Frontal cortex (tissue), 4 donors: Measurements from ENCODE around the gene C1QTNF2. TPM values are rescaled to one million over a fixed set of nuclear protein-coding genes. Genes with fewer than 3 reads are reported as not detected.

ENCODE experiments used
- DNase-seq, 2 donors: peaks; one replicate each; pipeline ENCODE4 v3.0.0; 2012; ENCODE audit warnings: low spot score in 2 of 2
- FAIRE-seq: peaks from 2 replicates; lab custom pipeline; 2012; peaks lifted over from hg19 to GRCh38; lab: Jason Lieb, UNC
- total RNA-seq: library from RNA; depleted of rRNA; stranded (reverse); fragments of >200 nt; gene quantifications from one replicate; pipeline ENCODE4 v1.2.3, GENCODE V29; 2014
- donor health status: control.
- donor health status: control.
- donor health status: control.

The C1QTNF2 gene
- total RNA-seq, 1 donor from 2014 or later: 2.0 TPM

- FAIRE-seq (no peak), DNase-seq (no peak)
These were observed 5.3 kb upstream of the C1QTNF2 start for GRCh38 chr5:160375701-160376100.

GRCh38 chr5:160375166-160375565, 4.7 kb upstream of the C1QTNF2 start:
- no peak for DNase-seq
- FAIRE-seq: no peak

DNA sequence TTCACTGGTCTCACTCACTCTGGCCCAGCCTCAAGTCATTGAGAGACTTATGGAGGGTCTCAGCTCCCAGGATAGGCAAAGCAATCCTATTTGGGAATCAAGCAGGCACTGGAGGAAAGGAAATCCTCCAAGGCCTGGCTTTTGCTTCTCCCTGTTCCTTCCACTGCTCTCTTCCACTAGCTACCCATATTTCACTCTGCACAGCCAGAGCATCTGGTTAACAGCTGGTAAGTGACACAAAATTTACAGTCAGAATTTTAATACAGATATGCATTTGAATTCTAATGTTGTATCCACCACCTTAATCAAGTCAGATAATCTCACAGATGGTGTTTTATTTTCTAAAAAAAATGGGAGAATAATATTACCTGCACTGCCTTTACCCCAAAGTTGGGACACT, 868 bp upstream of the C1QTNF2 start:
- no peak for DNase-seq
- FAIRE-seq: no peak

DNA sequence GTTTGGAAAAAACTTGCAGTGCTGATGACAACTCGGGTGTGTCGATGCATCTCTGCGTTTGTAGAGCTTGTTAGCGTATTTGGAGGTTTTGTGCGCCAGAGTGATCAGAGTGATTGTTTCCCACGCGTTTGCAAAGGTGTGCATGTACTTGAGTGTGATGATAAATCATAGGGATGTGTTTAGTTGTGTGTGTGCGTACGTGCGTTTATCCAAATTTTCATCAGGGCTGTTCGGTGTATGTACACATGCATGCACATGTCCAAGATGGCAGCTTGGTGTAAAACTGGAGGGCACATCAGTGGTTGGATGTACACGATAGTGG, 248 bp upstream of the C1QTNF2 start:
- DNase-seq (no peak), FAIRE-seq (no peak)

GRCh38 chr5:160367885-160368284, 2.5 kb downstream of the C1QTNF2 start:
- FAIRE-seq: no peak
- no peak for DNase-seq

DNA sequence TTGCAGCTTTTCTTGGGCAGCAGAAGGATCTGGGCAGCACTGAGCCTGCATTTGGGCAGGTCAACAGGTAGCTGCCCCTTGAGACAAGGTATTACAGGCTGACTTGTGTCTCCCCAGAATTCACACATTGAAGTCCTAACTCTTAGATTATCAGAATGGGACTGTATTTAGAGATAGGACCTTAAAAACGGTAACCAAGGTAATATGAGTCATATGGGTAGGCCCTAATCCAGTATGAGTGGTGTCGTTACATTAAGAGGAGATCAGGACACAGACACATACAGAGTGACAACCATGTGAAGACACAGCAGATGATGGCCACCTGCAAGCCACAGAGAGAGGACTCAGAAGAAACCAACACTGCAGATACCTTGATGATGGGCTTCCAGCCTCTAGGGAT, 3.2 kb downstream of the C1QTNF2 start:
- no peak for DNase-seq
- FAIRE-seq: no peak

GRCh38 chr5:160366230-160366629, 4.2 kb downstream of the C1QTNF2 start:
- DNase-seq (no peak), FAIRE-seq (no peak)

- DNase-seq: no peak
- FAIRE-seq: no peak
These were observed 6.6 kb downstream of the C1QTNF2 start for GRCh38 chr5:160363660-160364395.

GRCh38 chr5:160363211-160363610, 7.2 kb downstream of the C1QTNF2 start:
- DNase-seq (no peak), FAIRE-seq (no peak)

DNA sequence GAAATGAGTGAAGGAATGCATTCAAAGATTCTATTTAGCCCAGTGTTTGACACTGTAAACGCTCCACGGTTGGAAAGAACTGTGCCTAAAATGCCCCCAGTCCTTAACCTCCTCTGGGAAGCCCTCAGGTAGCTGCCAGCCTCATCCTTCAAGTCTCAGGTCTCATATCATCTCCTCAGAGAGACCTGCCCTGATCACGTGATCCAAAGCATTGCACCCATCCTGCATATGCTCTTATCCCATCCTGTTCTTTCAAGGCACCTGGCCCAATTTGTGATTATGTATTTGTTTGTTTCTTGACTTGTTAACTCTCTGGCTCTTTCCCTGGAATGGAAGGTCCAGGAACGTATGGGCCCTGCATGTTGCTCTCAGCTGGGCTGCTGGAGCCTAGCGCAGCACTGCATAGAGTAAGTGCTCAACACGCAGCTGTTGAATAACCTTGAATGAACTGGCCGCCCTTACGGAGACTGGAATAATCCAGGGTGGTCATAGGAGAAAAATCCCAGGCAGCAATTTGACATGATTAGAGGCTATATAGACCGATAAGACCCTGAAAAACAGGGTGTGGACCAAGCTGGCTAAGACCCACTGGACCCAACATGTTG, 8.7 kb downstream of the C1QTNF2 start:
- no peak for DNase-seq
- no peak for FAIRE-seq

DNA sequence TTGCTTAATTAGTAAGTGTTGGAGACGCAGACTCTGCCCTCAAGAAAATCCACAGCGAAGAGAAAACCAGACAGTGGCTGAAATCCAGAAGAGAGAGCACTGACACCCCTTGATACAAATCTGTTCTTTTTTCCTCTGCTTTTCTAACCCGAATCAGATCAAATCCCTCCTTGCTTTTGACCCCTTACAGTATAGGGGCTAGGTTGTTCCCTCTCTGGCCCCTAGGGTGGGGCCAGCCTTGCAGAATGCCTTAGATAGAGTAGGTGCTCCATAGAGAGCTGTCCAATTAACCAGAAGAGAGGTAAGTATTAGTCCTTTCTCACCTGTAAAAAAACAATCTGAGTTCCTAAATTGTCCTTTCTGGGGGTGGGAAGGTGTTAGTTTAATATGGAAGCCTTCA, 10.1 kb downstream of the C1QTNF2 start:
- no peak for FAIRE-seq
- no peak for DNase-seq

DNA sequence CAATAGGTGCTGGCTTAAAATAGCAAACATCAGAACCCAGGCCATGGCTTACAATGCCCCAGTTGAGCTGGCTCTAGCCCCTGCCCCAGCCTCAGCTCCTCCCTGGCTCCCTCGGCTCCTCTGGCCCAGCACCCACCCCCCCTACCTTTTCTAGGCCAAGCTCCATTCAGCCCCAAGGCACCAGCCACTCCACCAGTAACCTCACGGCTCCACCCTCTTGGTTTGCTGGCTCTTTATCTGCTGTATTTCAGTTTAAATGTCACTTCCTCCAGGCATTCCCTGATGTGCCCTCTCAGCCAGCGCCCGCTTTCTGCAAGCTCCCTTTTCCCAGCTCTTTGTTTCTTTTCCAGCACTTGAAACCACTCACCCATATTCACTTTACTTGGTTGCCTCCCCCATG, 10.6 kb downstream of the C1QTNF2 start:
- DNase-seq (no peak), FAIRE-seq (no peak)

DNA sequence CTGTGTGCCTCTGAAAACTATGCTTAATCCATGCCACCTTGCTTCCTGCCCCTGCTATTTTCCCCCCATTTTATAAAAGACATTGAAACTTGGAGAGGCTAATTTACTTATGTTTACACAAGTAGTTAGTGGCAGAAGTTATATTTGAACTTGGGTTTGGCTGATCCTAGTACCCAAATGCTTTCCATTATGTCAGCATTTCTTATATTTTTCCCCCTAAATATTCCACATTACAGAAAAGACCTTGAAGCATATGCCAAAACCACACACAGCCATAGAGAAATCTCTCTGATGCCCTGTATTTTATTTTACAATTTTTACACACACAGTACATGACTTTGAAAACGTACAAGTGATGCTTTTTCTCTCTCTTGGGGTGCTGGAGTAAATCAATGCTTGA, 11.2 kb downstream of the C1QTNF2 start:
- no peak for FAIRE-seq
- no peak for DNase-seq

DNA sequence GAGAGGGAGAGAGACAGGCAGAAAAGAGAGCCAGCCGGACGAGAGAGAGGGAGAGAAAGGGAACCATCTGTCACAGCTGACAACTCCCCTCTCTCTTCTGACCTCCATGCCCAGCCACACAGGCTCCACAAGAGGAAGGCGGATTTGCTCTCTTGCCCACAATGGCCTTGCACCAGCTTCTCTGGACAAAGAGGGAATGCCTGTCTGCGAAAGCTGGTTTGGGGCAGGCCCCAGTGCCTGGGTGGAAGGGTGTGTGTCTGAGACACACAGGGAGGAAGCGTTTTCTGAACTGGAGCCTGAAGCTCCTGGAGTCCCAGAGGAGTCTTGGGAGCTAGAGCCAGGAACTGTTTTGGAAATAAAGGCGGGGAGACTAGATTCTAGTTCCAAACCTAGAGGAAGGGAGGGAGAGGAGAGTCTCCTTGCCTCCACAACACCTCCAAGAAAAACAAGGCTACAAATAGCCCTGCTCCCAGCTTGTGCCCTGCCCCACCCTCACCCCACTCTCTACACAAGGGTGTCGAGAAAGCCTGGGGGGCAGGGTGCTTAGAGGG, 12.5 kb downstream of the C1QTNF2 start:
- DNase-seq (no peak), FAIRE-seq (no peak)

- DNase-seq: no peak
- FAIRE-seq: no peak
These were observed 13.0 kb downstream of the C1QTNF2 start for GRCh38 chr5:160357394-160357793.

- FAIRE-seq: no peak
- DNase-seq: no peak
These were observed 13.7 kb downstream of the C1QTNF2 start for GRCh38 chr5:160356550-160357347.

- no peak for DNase-seq
- FAIRE-seq: no peak
These were observed 15.8 kb downstream of the C1QTNF2 start for GRCh38 chr5:160354666-160355065.

DNA sequence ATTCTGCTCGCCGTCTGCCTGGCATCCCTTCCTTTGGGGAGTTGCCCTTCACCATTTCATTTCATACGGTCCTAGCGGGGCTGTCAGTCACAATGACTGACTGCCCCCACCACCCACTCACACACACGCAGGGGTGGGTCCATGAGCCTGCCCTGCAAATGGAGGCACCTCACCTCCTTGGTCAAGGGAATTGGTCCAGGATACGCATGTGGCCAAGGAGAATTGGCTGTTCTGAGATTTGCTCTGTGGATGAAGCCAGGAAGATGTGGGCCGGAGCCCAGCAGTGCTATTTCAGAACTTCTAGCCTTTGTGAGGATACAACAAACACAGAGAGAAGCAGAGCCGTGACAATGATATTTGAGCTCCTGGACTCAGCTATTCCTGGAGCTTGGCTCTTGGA, 17.0 kb downstream of the C1QTNF2 start:
- DNase-seq (peak; percentile 49 to 54), FAIRE-seq (no peak)

- FAIRE-seq: no peak
These were observed 18.1 kb downstream of the C1QTNF2 start for GRCh38 chr5:160352308-160352707.

DNA sequence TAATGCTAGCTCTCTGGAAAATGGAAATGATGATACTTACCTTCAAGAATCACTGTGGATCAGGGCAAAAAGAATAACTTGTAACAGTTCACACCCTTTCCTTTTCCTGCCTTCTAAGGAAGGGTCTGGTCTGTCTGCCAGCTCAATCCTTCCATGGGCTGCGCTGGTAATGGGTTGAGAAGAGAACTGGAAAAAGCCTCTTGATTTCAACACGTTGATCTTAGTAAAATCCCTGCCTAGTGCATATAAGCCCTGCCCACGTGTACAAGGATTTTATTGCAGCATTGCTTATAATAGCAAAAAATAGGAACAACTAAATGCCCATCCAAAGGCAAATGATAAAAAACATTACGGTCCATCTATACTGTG, 20.5 kb downstream of the C1QTNF2 start:
- no peak for DNase-seq
- FAIRE-seq: no peak

More at GRCh38 chr5:160352308-160352707, 18.1 kb downstream of the C1QTNF2 start:
- no peak for DNase-seq
